Stimulated activated naive CD8-positive, alpha-beta T cell treated with anti-CD3 and anti-CD28 coated beads, Interleukin-15, Interleukin-2, amounts not matched to agents 100 U/mL and 50 U/mL, for 24 hours (primary cell): ENCODE measurements around the gene TNS3.
"Not testable (repeated sequence)": the region's sequence is repeated elsewhere in the genome, so short reads cannot be mapped to it uniquely, and the experiment has no call there.

Experiments used
- ATAC-seq: fragments of 150-1000 bp; cut with Tn5 transposase; one replicate; pipeline ENCODE4 v1.10.0; 2021
- DNase-seq: peaks from one replicate; pipeline ENCODE4 v3.0.0; 2021

TNS3 gene

GRCh38 chr7:47602272-47603004 lies 20.5 kb upstream of the TNS3 start:
- no peak for DNase-seq
- ATAC-seq, result no peak

GRCh38 chr7:47601881-47602249 lies 20.0 kb upstream of the TNS3 start:
- DNase-seq, result no peak
- no peak for ATAC-seq

- ATAC-seq, result peak; percentile 46
- no peak for DNase-seq
Measured at GRCh38 chr7:47601119-47601880, 19.4 kb upstream of the TNS3 start.

- ATAC-seq, result no peak
- DNase-seq, result no peak
Measured at GRCh38 chr7:47600199-47601118, 18.5 kb upstream of the TNS3 start.

GRCh38 chr7:47597379-47597778 lies 15.5 kb upstream of the TNS3 start:
- DNase-seq, result no peak
- no peak for ATAC-seq

- no peak for DNase-seq
- no peak for ATAC-seq
Measured at GRCh38 chr7:47596502-47597202, 14.7 kb upstream of the TNS3 start.

GRCh38 chr7:47594406-47594805 lies 12.5 kb upstream of the TNS3 start:
- DNase-seq, result no peak
- ATAC-seq, result no peak

GRCh38 chr7:47591655-47592572 lies 10.0 kb upstream of the TNS3 start:
- DNase-seq, result no peak
- ATAC-seq, result no peak

- DNase-seq, result no peak
- no peak for ATAC-seq
Measured at GRCh38 chr7:47591089-47591654, 9.3 kb upstream of the TNS3 start.

GRCh38 chr7:47590215-47590614 lies 8.3 kb upstream of the TNS3 start:
- ATAC-seq, DNase-seq: not testable (repeated sequence)

GRCh38 chr7:47588704-47589225 lies 6.9 kb upstream of the TNS3 start:
- no peak for ATAC-seq
- no peak for DNase-seq

- ATAC-seq (no peak), DNase-seq (no peak)
Measured at GRCh38 chr7:47587976-47588375, 6.1 kb upstream of the TNS3 start.

GRCh38 chr7:47587351-47587750 lies 5.4 kb upstream of the TNS3 start:
- DNase-seq (no peak), ATAC-seq (no peak)

GRCh38 chr7:47586925-47587324 lies 5.0 kb upstream of the TNS3 start:
- ATAC-seq (no peak), DNase-seq (no peak)

GRCh38 chr7:47586161-47586670 lies 4.3 kb upstream of the TNS3 start:
- DNase-seq, ATAC-seq: not testable (repeated sequence)

GRCh38 chr7:47584536-47584895 lies 2.6 kb upstream of the TNS3 start:
- ATAC-seq, result no peak
- no peak for DNase-seq

- DNase-seq (no peak), ATAC-seq (no peak)
Measured at GRCh38 chr7:47583739-47584535, 2.0 kb upstream of the TNS3 start.

GRCh38 chr7:47582764-47583738 lies 1.1 kb upstream of the TNS3 start:
- DNase-seq (no peak), ATAC-seq (no peak)
